HEK293 (cell line): ENCODE measurements around the gene KRABD2.

ENCODE experiments used
- REPIN1 ChIP-seq: fragments of 450-650 bp; formaldehyde crosslinking; IDR thresholded peaks from 2 replicates; pipeline ENCODE4 v1.5.1; 2017; ENCODE audit warnings: missing biosample characterization, missing genetic modification characterization, low read depth
- SP3 ChIP-seq: fragments of 450-650 bp; formaldehyde crosslinking; IDR thresholded peaks from 2 replicates; pipeline ENCODE4 v1.5.1; 2016; ENCODE audit warnings: missing biosample characterization, missing genetic modification characterization
- ZBTB8A ChIP-seq: fragments of 450-650 bp; formaldehyde crosslinking; IDR thresholded peaks from 2 replicates; pipeline ENCODE4 v1.5.1; 2016; ENCODE audit warnings: missing biosample characterization, missing genetic modification characterization
- ZEB2 ChIP-seq: fragments of 450-650 bp; formaldehyde crosslinking; IDR thresholded peaks from 2 replicates; pipeline ENCODE4 v1.5.1; 2016; ENCODE audit warnings: missing biosample characterization, missing genetic modification characterization
- ZIC2 ChIP-seq: fragments of 450-650 bp; formaldehyde crosslinking; IDR thresholded peaks from 2 replicates; pipeline ENCODE4 v1.5.1; 2016; ENCODE audit warnings: missing biosample characterization, missing genetic modification characterization
- ZNF157 ChIP-seq: fragments of 450-650 bp; formaldehyde crosslinking; IDR thresholded peaks from 2 replicates; pipeline ENCODE4 v1.5.1; 2016; ENCODE audit warnings: missing biosample characterization, missing genetic modification characterization
- ZNF16 ChIP-seq: fragments of 450-650 bp; formaldehyde crosslinking; IDR thresholded peaks from 2 replicates; pipeline ENCODE4 v1.5.1; 2016; ENCODE audit warnings: low read depth, missing biosample characterization, missing genetic modification characterization
- ZNF2 ChIP-seq: fragments of 450-650 bp; formaldehyde crosslinking; IDR thresholded peaks from 2 replicates; pipeline ENCODE4 v1.5.1; 2016; ENCODE audit warnings: missing biosample characterization, missing genetic modification characterization
- ZNF223 ChIP-seq: fragments of 450-650 bp; formaldehyde crosslinking; IDR thresholded peaks from 2 replicates; pipeline ENCODE4 v1.5.1; 2016; ENCODE audit warnings: missing biosample characterization, missing genetic modification characterization
- ZNF366 ChIP-seq: fragments of 450-650 bp; formaldehyde crosslinking; conservative IDR thresholded peaks from 2 replicates; pipeline ENCODE4 v1.5.1; 2016; ENCODE audit warnings: missing biosample characterization, missing genetic modification characterization
- ZNF501 ChIP-seq: fragments of 450-650 bp; formaldehyde crosslinking; IDR thresholded peaks from 2 replicates; pipeline ENCODE4 v1.5.1; 2016; ENCODE audit warnings: missing biosample characterization, missing genetic modification characterization
- ZNF549 ChIP-seq: fragments of 450-650 bp; IDR thresholded peaks from 2 replicates; pipeline ENCODE4 v1.5.1; 2018; ENCODE audit warnings: missing biosample characterization, missing genetic modification characterization, mild to moderate bottlenecking, inconsistent platforms, moderate library complexity
- ZNF561 ChIP-seq: fragments of 450-650 bp; IDR thresholded peaks from 2 replicates; pipeline ENCODE4 v1.5.1; 2018; ENCODE audit warnings: missing biosample characterization, missing genetic modification characterization, borderline replicate concordance
- ZNF600 ChIP-seq: fragments of 450-650 bp; formaldehyde crosslinking; IDR thresholded peaks from 2 replicates; pipeline ENCODE4 v1.5.1; 2016; ENCODE audit warnings: missing biosample characterization, missing genetic modification characterization
- ZNF791 ChIP-seq: fragments of 450-650 bp; formaldehyde crosslinking; IDR thresholded peaks from 2 replicates; pipeline ENCODE4 v1.5.1; 2016; ENCODE audit warnings: missing biosample characterization, missing genetic modification characterization
- TF ChIP-seq, protein P1 (sequence below): fragments of 450-650 bp; formaldehyde crosslinking; IDR thresholded peaks from 2 replicates; pipeline ENCODE4 v1.5.1; 2016; ENCODE audit warnings: missing biosample characterization, missing genetic modification characterization
- TF ChIP-seq, protein P2 (sequence below): fragments of 450-650 bp; formaldehyde crosslinking; conservative IDR thresholded peaks from 2 replicates; pipeline ENCODE4 v1.5.1; 2016; ENCODE audit warnings: low read depth, missing biosample characterization, missing genetic modification characterization
- TF ChIP-seq, protein P3 (sequence below): fragments of 450-650 bp; IDR thresholded peaks from 2 replicates; pipeline ENCODE4 v1.5.1; 2018; ENCODE audit warnings: missing biosample characterization, missing genetic modification characterization
- TF ChIP-seq, protein P4 (sequence below): fragments of 450-650 bp; formaldehyde crosslinking; IDR thresholded peaks from 2 replicates; pipeline ENCODE4 v1.5.1; 2016; ENCODE audit warnings: missing biosample characterization, missing genetic modification characterization
- TF ChIP-seq, protein P5 (sequence below): fragments of 450-650 bp; formaldehyde crosslinking; conservative IDR thresholded peaks from 2 replicates; pipeline ENCODE4 v1.5.1; 2016; ENCODE audit warnings: low read depth, missing biosample characterization, missing genetic modification characterization
- TF ChIP-seq, protein P6 (sequence below): fragments of 450-650 bp; formaldehyde crosslinking; IDR thresholded peaks from 2 replicates; pipeline ENCODE4 v1.5.1; 2017; ENCODE audit warnings: missing biosample characterization, mild to moderate bottlenecking, missing genetic modification characterization, moderate library complexity
- TF ChIP-seq, protein P7 (sequence below): fragments of 450-650 bp; formaldehyde crosslinking; IDR thresholded peaks from 2 replicates; pipeline ENCODE4 v1.5.1; 2016; ENCODE audit warnings: missing biosample characterization, missing genetic modification characterization

Gene KRABD2

DNA sequence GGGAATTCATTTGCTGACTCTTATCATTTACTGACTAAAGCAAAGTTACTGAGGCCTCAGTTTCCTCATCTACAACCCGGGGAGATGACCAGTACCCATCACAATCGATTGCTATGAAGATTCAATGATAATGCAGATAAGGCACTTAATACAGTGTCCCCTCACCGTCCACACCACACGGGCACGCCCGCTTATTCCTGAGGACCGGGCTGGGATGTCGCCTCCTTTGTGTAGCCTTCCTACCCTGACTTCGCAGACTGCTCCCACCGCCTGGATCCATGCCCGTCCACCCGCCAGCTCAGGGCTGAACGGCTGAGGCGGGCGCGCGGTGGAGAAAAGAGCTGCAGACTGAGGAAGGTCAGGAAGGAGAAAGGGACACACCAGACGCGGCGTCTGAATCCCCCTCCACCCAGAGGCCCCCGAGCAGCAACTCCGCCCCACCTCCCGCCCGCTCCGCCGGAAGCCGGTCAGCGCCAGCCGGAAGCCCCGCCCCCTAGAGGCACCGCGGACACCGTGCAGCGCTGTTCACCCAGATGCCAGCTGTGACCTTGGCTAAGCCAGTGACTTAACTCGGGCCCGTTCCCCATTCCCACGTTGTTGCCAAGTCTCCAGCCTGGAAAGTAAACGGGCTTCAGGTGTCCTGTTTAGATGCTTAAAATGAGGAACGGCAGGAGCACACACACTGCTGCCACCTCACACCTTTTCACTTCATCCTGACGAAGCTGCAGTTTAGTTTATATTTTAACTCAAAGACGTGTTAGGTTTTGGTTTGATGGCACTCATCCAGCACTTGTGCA is at the start of gene KRABD2 (continued):
- peak; percentile 93 for TF ChIP-seq ZNF501 (tag by site-specific recombination)
- 0 out of 2 replicates have a peak, but pooled peaks have one; percentile 2 for TF ChIP-seq ZNF223 (tag by site-specific recombination)
- peak; percentile 69; the same call in 1 of the 2 replicates for TF ChIP-seq ZNF366 (tag by site-specific recombination)
- TF ChIP-seq SP3 (tag by site-specific recombination), result peak; percentile 79
- TF ChIP-seq ZNF791 (tag by site-specific recombination), result no peak
- TF ChIP-seq, protein P1, sequence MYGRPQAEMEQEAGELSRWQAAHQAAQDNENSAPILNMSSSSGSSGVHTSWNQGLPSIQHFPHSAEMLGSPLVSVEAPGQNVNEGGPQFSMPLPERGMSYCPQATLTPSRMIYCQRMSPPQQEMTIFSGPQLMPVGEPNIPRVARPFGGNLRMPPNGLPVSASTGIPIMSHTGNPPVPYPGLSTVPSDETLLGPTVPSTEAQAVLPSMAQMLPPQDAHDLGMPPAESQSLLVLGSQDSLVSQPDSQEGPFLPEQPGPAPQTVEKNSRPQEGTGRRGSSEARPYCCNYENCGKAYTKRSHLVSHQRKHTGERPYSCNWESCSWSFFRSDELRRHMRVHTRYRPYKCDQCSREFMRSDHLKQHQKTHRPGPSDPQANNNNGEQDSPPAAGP, result peak; percentile 80
- no peak for TF ChIP-seq ZNF16
- peak; percentile 85 for TF ChIP-seq ZNF2 (tag by site-specific recombination)
- TF ChIP-seq, protein P2, sequence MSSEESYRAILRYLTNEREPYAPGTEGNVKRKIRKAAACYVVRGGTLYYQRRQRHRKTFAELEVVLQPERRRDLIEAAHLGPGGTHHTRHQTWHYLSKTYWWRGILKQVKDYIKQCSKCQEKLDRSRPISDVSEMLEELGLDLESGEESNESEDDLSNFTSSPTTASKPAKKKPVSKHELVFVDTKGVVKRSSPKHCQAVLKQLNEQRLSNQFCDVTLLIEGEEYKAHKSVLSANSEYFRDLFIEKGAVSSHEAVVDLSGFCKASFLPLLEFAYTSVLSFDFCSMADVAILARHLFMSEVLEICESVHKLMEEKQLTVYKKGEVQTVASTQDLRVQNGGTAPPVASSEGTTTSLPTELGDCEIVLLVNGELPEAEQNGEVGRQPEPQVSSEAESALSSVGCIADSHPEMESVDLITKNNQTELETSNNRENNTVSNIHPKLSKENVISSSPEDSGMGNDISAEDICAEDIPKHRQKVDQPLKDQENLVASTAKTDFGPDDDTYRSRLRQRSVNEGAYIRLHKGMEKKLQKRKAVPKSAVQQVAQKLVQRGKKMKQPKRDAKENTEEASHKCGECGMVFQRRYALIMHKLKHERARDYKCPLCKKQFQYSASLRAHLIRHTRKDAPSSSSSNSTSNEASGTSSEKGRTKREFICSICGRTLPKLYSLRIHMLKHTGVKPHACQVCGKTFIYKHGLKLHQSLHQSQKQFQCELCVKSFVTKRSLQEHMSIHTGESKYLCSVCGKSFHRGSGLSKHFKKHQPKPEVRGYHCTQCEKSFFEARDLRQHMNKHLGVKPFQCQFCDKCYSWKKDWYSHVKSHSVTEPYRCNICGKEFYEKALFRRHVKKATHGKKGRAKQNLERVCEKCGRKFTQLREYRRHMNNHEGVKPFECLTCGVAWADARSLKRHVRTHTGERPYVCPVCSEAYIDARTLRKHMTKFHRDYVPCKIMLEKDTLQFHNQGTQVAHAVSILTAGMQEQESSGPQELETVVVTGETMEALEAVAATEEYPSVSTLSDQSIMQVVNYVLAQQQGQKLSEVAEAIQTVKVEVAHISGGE (tag by site-specific recombination), result peak; percentile 91
- TF ChIP-seq ZEB2 (tag by site-specific recombination), result peak; percentile 78
- TF ChIP-seq ZNF549, result no peak
- TF ChIP-seq ZIC2 (tag by site-specific recombination), result peak; percentile 60
- TF ChIP-seq, protein P3, sequence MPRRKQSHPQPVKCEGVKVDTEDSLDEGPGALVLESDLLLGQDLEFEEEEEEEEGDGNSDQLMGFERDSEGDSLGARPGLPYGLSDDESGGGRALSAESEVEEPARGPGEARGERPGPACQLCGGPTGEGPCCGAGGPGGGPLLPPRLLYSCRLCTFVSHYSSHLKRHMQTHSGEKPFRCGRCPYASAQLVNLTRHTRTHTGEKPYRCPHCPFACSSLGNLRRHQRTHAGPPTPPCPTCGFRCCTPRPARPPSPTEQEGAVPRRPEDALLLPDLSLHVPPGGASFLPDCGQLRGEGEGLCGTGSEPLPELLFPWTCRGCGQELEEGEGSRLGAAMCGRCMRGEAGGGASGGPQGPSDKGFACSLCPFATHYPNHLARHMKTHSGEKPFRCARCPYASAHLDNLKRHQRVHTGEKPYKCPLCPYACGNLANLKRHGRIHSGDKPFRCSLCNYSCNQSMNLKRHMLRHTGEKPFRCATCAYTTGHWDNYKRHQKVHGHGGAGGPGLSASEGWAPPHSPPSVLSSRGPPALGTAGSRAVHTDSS (tag by site-specific recombination), result peak; percentile 42; the same call in 1 of the 2 replicates
- peak; percentile 77 for TF ChIP-seq ZNF600 (tag by site-specific recombination)
- peak; percentile 70 for TF ChIP-seq ZNF561 (tag by site-specific recombination)
- no peak for TF ChIP-seq ZNF157
- TF ChIP-seq, protein P4, sequence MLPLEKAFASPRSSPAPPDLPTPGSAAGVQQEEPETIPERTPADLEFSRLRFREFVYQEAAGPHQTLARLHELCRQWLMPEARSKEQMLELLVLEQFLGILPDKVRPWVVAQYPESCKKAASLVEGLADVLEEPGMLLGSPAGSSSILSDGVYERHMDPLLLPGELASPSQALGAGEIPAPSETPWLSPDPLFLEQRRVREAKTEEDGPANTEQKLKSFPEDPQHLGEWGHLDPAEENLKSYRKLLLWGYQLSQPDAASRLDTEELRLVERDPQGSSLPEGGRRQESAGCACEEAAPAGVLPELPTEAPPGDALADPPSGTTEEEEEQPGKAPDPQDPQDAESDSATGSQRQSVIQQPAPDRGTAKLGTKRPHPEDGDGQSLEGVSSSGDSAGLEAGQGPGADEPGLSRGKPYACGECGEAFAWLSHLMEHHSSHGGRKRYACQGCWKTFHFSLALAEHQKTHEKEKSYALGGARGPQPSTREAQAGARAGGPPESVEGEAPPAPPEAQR (tag by site-specific recombination), result no peak
- TF ChIP-seq, protein P5, sequence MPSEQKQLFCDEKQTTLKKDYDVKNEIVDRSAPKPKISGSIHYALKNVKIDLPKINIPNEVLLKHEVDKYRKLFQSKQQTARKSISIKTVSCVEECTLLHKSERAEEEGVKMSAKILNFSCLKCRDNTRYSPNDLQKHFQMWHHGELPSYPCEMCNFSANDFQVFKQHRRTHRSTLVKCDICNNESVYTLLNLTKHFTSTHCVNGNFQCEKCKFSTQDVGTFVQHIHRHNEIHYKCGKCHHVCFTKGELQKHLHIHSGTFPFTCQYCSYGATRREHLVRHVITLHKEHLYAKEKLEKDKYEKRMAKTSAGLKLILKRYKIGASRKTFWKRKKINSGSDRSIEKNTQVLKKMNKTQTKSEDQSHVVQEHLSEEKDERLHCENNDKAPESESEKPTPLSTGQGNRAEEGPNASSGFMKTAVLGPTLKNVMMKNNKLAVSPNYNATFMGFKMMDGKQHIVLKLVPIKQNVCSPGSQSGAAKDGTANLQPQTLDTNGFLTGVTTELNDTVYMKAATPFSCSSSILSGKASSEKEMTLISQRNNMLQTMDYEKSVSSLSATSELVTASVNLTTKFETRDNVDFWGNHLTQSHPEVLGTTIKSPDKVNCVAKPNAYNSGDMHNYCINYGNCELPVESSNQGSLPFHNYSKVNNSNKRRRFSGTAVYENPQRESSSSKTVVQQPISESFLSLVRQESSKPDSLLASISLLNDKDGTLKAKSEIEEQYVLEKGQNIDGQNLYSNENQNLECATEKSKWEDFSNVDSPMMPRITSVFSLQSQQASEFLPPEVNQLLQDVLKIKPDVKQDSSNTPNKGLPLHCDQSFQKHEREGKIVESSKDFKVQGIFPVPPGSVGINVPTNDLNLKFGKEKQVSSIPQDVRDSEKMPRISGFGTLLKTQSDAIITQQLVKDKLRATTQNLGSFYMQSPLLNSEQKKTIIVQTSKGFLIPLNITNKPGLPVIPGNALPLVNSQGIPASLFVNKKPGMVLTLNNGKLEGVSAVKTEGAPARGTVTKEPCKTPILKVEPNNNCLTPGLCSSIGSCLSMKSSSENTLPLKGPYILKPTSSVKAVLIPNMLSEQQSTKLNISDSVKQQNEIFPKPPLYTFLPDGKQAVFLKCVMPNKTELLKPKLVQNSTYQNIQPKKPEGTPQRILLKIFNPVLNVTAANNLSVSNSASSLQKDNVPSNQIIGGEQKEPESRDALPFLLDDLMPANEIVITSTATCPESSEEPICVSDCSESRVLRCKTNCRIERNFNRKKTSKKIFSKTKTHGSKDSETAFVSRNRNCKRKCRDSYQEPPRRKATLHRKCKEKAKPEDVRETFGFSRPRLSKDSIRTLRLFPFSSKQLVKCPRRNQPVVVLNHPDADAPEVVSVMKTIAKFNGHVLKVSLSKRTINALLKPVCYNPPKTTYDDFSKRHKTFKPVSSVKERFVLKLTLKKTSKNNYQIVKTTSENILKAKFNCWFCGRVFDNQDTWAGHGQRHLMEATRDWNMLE (tag by site-specific recombination), result peak; percentile 47; the same call in 1 of the 2 replicates
- TF ChIP-seq REPIN1, result 0 out of 2 replicates have a peak, but pooled peaks have one; percentile 12
- peak; percentile 61; the same call in 1 of the 2 replicates for TF ChIP-seq ZBTB8A (tag by site-specific recombination)
- TF ChIP-seq, protein P6, sequence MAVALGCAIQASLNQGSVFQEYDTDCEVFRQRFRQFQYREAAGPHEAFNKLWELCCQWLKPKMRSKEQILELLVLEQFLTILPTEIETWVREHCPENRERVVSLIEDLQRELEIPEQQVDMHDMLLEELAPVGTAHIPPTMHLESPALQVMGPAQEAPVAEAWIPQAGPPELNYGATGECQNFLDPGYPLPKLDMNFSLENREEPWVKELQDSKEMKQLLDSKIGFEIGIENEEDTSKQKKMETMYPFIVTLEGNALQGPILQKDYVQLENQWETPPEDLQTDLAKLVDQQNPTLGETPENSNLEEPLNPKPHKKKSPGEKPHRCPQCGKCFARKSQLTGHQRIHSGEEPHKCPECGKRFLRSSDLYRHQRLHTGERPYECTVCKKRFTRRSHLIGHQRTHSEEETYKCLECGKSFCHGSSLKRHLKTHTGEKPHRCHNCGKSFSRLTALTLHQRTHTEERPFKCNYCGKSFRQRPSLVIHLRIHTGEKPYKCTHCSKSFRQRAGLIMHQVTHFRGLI (tag by site-specific recombination), result peak; percentile 39; the same call in 1 of the 2 replicates
- TF ChIP-seq, protein P7, sequence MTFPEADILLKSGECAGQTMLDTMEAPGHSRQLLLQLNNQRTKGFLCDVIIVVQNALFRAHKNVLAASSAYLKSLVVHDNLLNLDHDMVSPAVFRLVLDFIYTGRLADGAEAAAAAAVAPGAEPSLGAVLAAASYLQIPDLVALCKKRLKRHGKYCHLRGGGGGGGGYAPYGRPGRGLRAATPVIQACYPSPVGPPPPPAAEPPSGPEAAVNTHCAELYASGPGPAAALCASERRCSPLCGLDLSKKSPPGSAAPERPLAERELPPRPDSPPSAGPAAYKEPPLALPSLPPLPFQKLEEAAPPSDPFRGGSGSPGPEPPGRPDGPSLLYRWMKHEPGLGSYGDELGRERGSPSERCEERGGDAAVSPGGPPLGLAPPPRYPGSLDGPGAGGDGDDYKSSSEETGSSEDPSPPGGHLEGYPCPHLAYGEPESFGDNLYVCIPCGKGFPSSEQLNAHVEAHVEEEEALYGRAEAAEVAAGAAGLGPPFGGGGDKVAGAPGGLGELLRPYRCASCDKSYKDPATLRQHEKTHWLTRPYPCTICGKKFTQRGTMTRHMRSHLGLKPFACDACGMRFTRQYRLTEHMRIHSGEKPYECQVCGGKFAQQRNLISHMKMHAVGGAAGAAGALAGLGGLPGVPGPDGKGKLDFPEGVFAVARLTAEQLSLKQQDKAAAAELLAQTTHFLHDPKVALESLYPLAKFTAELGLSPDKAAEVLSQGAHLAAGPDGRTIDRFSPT (tag by site-specific recombination), result peak; percentile 99
